ENCODE results near the gene NMRK2. TPM values are rescaled to one million over a fixed set of nuclear protein-coding genes. Genes with fewer than 3 reads are reported as not detected.
A peak's percentile ranks its signal among the peaks of the same experiment; 100 is the strongest.

The NMRK2 gene
- total and polyA plus RNA-seq, 2 experiments from 2014 or later = 0.95 TPM; not detected in 1

GRCh38 chr19:3987619-3988371, 54.9 kb downstream of the NMRK2 start:
- Histone ChIP-seq H3K79me2 (peaks cover 24% of the 10 kb centered on the region), H4K20me1 (ENCODE audit: insufficient read depth, poor library complexity, severe bottlenecking) (peaks cover 24% of the 10 kb centered on the region), H3K36me3 (replicated peaks; ENCODE audit: insufficient read depth, low read depth) (no peaks in the 10 kb centered on the region), H3K27me3 (no peaks in the 10 kb centered on the region), H3K4me2 (peak overlapping the region; percentile 96), H3K9me2 (replicated peaks; ENCODE audit: insufficient read depth) (no peaks in the 10 kb centered on the region), H3K9me3 (ENCODE audit: low read depth) (no peaks in the 10 kb centered on the region), H3K27ac (no peak overlapping the region), H3K4me1 (ENCODE audit: insufficient read depth) (peaks cover 23% of the 10 kb centered on the region), H3K4me3 (no peak overlapping the region), H2AFZ (peak overlapping the region; percentile 95)
- peak; percentile 94 for DNase-seq (ENCODE audit: low spot score)
- WGBS (ENCODE audit: low lambda C conversion rate, missing lambda C conversion rate) = 12% methylated on average over 30 of the region's 30 CpGs
- TF ChIP-seq CTCF (IDR thresholded peaks at IDR 0.05; ENCODE audit: poor library complexity) (peak; percentile 69), EZH2phosphoT487 (IDR thresholded peaks at IDR 0.05; ENCODE audit: low read depth, severe bottlenecking, unreplicated experiment) (no peak)

GRCh38 chr19:3990815-3991117, 57.9 kb downstream of the NMRK2 start:
- Histone ChIP-seq H3K36me3 (replicated peaks; ENCODE audit: insufficient read depth, low read depth) (no peaks in the 10 kb centered on the region), H4K20me1 (ENCODE audit: insufficient read depth, poor library complexity, severe bottlenecking) (no peaks in the 10 kb centered on the region), H3K27me3 (no peaks in the 10 kb centered on the region), H3K4me2 (no peak overlapping the region), H3K79me2 (no peaks in the 10 kb centered on the region), H3K4me1 (ENCODE audit: insufficient read depth) (peaks cover 14% of the 10 kb centered on the region), H3K9me3 (ENCODE audit: low read depth) (no peaks in the 10 kb centered on the region), H3K27ac (no peak overlapping the region), H3K9me2 (replicated peaks; ENCODE audit: insufficient read depth) (no peaks in the 10 kb centered on the region), H2AFZ (peak overlapping the region; percentile 36), H3K4me3 (no peak overlapping the region)
- 87% methylated on average over 3 of the region's 3 CpGs for WGBS (ENCODE audit: low lambda C conversion rate, missing lambda C conversion rate)
- DNase-seq (ENCODE audit: low spot score) = no peak
- TF ChIP-seq EZH2 (IDR thresholded peaks at IDR 0.05; ENCODE audit: borderline replicate concordance) (no peak), CTCF (IDR thresholded peaks at IDR 0.05; ENCODE audit: poor library complexity) (no peak), EZH2phosphoT487 (IDR thresholded peaks at IDR 0.05; ENCODE audit: low read depth, severe bottlenecking, unreplicated experiment) (no peak)

MicroRNAs encoded within 50 kb of the gene (microRNA counts, 767-probe panel; counts per million panel counts)
- not detected for microRNA hsa-miR-637

Small RNAs within 50 kb of the gene (microRNA-seq; reads per million reads assigned to microRNA genes)
- gene MIR637 = not detected

Small RNAs within 50 kb of the gene (small RNA-seq; reads per million reads assigned to genes)
- gene RN7SL202P (not detected), gene SNORD37 (10.3 reads per million, percentile 95 among the genes with 10 or more reads in this experiment)

Other genes starting within 250 kb of the NMRK2 start
- 13.7 and 20.7 TPM in 2 replicates for gene PIP5K1C, start 232.6 kb upstream of the NMRK2 start, total RNA-seq
- 33.5 and 37.1 TPM in 2 replicates for gene PIP5K1C, start 232.6 kb upstream of the NMRK2 start, polyA plus RNA-seq
- 23.7 and 24.4 TPM in 2 replicates for gene TJP3, start 224.7 kb upstream of the NMRK2 start, total RNA-seq
- gene TJP3, start 224.7 kb upstream of the NMRK2 start, polyA plus RNA-seq = 49.2 and 56.9 TPM in 2 replicates
- 20.7 and 27.1 TPM in 2 replicates for gene APBA3, start 171.4 kb upstream of the NMRK2 start, total RNA-seq
- gene APBA3, start 171.4 kb upstream of the NMRK2 start, polyA plus RNA-seq = 25.5 and 29.0 TPM in 2 replicates
- gene MRPL54, start 170.4 kb upstream of the NMRK2 start, total RNA-seq = 39.0 and 42.2 TPM in 2 replicates
- gene MRPL54, start 170.4 kb upstream of the NMRK2 start, polyA plus RNA-seq = 71.2 and 86.8 TPM in 2 replicates
- gene RAX2, start 160.8 kb upstream of the NMRK2 start, total RNA-seq = not detected in 2 replicates
- 0.22 TPM in 1 of 2 replicates, not detected in the other for gene RAX2, start 160.8 kb upstream of the NMRK2 start, polyA plus RNA-seq
- not detected in 2 replicates for gene MATK, start 146.7 kb upstream of the NMRK2 start, total RNA-seq
- gene MATK, start 146.7 kb upstream of the NMRK2 start, polyA plus RNA-seq = 0.34 and 0.50 TPM in 2 replicates
- gene ZFR2, start 64.0 kb upstream of the NMRK2 start, total RNA-seq = 0.36 and 0.97 TPM in 2 replicates
- 1.7 and 3.3 TPM in 2 replicates for gene ZFR2, start 64.0 kb upstream of the NMRK2 start, polyA plus RNA-seq
- 0.13 and 0.28 TPM in 2 replicates for gene ATCAY, start 52.4 kb upstream of the NMRK2 start, total RNA-seq
- gene ATCAY, start 52.4 kb upstream of the NMRK2 start, polyA plus RNA-seq = 0.33 TPM in 1 of 2 replicates, not detected in the other
- 113 and 140 TPM in 2 replicates for gene DAPK3, start 38.0 kb downstream of the NMRK2 start, total RNA-seq
- gene DAPK3, start 38.0 kb downstream of the NMRK2 start, polyA plus RNA-seq = 103 and 123 TPM in 2 replicates
- 1,740 and 1,817 TPM in 2 replicates for gene EEF2, start 52.4 kb downstream of the NMRK2 start, total RNA-seq
- gene EEF2, start 52.4 kb downstream of the NMRK2 start, polyA plus RNA-seq = 444 and 526 TPM in 2 replicates
- 16.7 and 18.1 TPM in 2 replicates for gene PIAS4, start 74.7 kb downstream of the NMRK2 start, total RNA-seq
- 8.3 and 15.0 TPM in 2 replicates for gene PIAS4, start 74.7 kb downstream of the NMRK2 start, polyA plus RNA-seq
- 19.2 and 23.3 TPM in 2 replicates for gene ZBTB7A, start 133.8 kb downstream of the NMRK2 start, total RNA-seq
- 46.1 and 46.2 TPM in 2 replicates for gene ZBTB7A, start 133.8 kb downstream of the NMRK2 start, polyA plus RNA-seq
- gene MAP2K2, start 191.1 kb downstream of the NMRK2 start, total RNA-seq = 133 and 135 TPM in 2 replicates
- 188 and 196 TPM in 2 replicates for gene MAP2K2, start 191.1 kb downstream of the NMRK2 start, polyA plus RNA-seq
- 21.7 and 31.9 TPM in 2 replicates for gene CREB3L3, start 220.6 kb downstream of the NMRK2 start, total RNA-seq
- 31.2 and 48.5 TPM in 2 replicates for gene CREB3L3, start 220.6 kb downstream of the NMRK2 start, polyA plus RNA-seq
- gene SIRT6, start 249.5 kb downstream of the NMRK2 start, total RNA-seq = 15.6 and 15.7 TPM in 2 replicates
- gene SIRT6, start 249.5 kb downstream of the NMRK2 start, polyA plus RNA-seq = 9.9 and 16.8 TPM in 2 replicates
- 0.84 and 3.4 TPM in 2 replicates for gene ANKRD24, start 249.6 kb downstream of the NMRK2 start, total RNA-seq
- 1.5 and 2.0 TPM in 2 replicates for gene ANKRD24, start 249.6 kb downstream of the NMRK2 start, polyA plus RNA-seq